ENCODE measurements around the gene NLK. TPM values are rescaled to one million over a fixed set of nuclear protein-coding genes. Genes with fewer than 3 reads are reported as not detected.
"Not testable (repeated sequence)": the region's sequence is repeated elsewhere in the genome, so short reads cannot be mapped to it uniquely, and the experiment has no call there.

Gene NLK
- total RNA-seq, 1 experiment from 2014 or later = 40.3 TPM

DNA sequence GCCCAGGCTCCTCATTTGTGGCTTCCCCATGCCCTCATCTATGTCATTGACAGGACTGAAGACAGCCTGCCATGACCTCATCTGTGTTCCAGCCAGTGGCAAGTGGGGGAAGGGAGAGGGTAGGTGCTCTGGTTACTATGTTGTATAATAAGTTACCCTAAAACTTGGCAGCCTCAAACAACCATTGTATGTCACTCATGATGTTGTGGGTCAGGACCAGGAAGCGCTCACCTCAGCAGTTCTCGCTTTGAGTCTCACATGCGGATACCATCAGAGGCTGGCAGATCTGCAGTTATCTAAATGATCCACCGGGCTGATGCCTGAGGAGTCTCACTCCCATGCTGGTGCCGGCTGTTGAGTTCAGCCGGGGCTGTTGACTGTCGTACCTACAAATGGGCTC, 187.5 kb downstream of the NLK start:
- Mint-ChIP-seq H3K4me3 (no peak overlapping the region), H3K4me1 (peaks cover 41% of the 10 kb centered on the region), H3K36me3 (peaks cover 4% of the 10 kb centered on the region; the same call in 1 of the 2 replicates), H3K27ac (no peak overlapping the region), H3K27me3 (ENCODE audit: low read depth) (peaks cover 4% of the 10 kb centered on the region; the same call in 1 of the 2 replicates), H3K9me3 (no peaks in the 10 kb centered on the region)
- TF ChIP-seq MYBL2 (CRISPR knock-in tag; IDR thresholded peaks at IDR 0.05) = no peak
- no peak for ATAC-seq
- POLR2A ChIA-PET = no interaction called here
- no peak for DNase-seq (ENCODE audit: low spot score)
- CTCF ChIA-PET = interaction anchor here (0.6 to 5.9 kb wide), 6 partner anchors 9 to 310 kb away, joined by 3 to 45 read pairs (median 4); partner anchors contain the start of gene TMEM97

DNA sequence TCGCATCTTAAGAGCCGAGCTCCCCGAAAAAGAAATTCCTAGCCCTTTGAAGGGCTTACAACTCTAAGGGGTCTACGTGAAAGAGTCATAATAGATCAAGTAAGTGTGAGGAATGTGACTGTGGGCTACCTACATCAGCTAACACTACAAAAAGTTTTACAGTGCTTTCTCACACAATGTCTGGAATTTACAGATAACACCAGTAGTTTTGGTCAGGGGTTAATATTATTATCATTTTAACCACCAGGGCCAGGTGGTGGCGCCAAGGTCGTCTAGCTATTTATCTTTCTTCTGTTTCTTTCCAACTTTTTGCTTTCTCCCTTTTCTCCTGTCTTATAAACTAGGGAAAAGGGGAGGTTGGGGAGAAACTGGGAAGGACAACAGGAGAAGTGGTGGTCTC, 188.1 kb downstream of the NLK start:
- DNase-seq (ENCODE audit: low spot score); H3K36me3 Mint-ChIP-seq; H3K9me3 Mint-ChIP-seq; H3K4me3 Mint-ChIP-seq; ATAC-seq; POLR2A ChIA-PET; H3K27me3 Mint-ChIP-seq (ENCODE audit: low read depth); H3K27ac Mint-ChIP-seq: not testable (repeated sequence)
- CTCF ChIA-PET = interaction anchor here (0.6 to 5.9 kb wide), 8 partner anchors 9 to 576 kb away, joined by 3 to 45 read pairs (median 3); partner anchors contain the start of gene TMEM97
- H3K4me1 Mint-ChIP-seq = peaks cover 46% of the 10 kb centered on the region

DNA sequence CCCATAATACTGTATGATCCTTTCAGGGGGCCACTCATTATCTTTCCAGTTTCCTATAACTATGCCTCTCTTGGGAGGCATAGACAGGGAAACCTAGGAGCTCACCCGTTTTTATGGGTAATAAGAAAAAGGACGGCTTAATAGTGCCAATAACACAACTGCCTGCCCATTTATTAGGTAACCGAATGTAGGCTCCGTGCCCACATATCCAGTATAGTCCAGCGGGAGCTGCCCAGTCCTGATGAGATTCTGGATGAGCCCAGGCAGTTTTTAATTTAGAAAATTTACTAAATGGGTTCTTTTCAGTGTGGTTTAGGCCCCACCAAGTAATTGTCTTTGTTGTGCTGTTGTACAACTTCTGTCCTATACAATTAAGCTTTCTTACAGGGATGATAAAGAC, 189.1 kb downstream of the NLK start:
- H3K27ac Mint-ChIP-seq; POLR2A ChIA-PET; H3K9me3 Mint-ChIP-seq; H3K36me3 Mint-ChIP-seq; DNase-seq (ENCODE audit: low spot score); H3K4me3 Mint-ChIP-seq; ATAC-seq; H3K27me3 Mint-ChIP-seq (ENCODE audit: low read depth): not testable (repeated sequence)
- CTCF ChIA-PET = interaction anchor here (0.5 to 5.9 kb wide), 6 partner anchors 16 to 939 kb away, joined by 3 to 45 read pairs (median 4); no protein-coding TSS in a partner anchor
- peaks cover 48% of the 10 kb centered on the region for H3K4me1 Mint-ChIP-seq

DNA sequence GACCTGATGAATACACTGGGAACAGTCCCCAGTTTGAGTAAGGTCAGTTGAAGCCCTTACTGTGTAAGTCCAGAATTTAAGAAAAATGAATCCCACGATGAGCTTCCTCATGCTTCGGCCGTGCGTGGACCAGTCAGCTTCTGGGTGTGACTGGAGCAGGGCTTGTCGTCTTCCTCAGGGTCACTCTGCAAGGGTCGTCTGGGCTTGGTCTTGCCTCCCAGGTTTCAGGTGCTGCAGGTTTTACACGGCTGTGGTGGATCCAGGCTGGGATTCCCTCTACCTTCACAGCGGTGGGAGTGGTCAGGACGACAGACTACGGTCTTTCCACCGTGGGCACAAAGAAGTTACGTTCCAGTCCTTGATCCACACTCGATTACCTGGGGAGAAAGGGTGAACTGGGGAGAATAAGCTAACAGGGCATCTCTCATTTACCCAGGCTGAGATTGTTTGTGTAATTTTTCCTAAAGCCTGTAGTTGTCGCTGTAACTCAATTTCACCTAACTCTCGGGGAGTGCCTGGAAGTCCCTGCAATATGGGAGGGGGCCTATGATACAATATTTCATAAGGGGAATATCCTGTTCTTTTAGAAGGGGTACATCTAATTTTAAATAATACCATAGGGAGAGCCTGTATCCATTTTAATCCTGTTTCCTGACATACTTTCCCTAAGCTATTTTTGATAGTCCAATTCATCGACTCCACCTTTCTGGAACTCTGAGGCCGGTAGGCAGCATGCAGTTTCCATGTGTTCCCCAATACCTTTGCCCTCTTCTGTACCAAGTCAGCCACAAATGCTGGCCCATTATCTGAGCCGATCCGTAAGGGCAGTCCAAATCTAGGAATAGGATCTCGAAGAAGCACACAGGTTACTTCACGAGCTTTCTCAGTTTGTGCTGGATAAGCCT, 190.7 kb downstream of the NLK start:
- DNase-seq (ENCODE audit: low spot score); POLR2A ChIA-PET; H3K4me3 Mint-ChIP-seq; H3K27me3 Mint-ChIP-seq (ENCODE audit: low read depth); ATAC-seq; H3K9me3 Mint-ChIP-seq; H3K36me3 Mint-ChIP-seq: not testable (repeated sequence)
- Mint-ChIP-seq H3K4me1 (peaks cover 58% of the 10 kb centered on the region), H3K27ac (peak overlapping the region; percentile 71)
- TF ChIP-seq, protein P1, sequence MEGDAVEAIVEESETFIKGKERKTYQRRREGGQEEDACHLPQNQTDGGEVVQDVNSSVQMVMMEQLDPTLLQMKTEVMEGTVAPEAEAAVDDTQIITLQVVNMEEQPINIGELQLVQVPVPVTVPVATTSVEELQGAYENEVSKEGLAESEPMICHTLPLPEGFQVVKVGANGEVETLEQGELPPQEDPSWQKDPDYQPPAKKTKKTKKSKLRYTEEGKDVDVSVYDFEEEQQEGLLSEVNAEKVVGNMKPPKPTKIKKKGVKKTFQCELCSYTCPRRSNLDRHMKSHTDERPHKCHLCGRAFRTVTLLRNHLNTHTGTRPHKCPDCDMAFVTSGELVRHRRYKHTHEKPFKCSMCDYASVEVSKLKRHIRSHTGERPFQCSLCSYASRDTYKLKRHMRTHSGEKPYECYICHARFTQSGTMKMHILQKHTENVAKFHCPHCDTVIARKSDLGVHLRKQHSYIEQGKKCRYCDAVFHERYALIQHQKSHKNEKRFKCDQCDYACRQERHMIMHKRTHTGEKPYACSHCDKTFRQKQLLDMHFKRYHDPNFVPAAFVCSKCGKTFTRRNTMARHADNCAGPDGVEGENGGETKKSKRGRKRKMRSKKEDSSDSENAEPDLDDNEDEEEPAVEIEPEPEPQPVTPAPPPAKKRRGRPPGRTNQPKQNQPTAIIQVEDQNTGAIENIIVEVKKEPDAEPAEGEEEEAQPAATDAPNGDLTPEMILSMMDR (IDR thresholded peaks at IDR 0.05) = peak; percentile 42; the same call in 1 of the 2 replicates
- CTCF ChIA-PET = interaction anchor here (0.6 to 5.0 kb wide), 14 partner anchors 12 to 339 kb away, joined by 3 to 32 read pairs (median 4); no protein-coding TSS in a partner anchor

DNA sequence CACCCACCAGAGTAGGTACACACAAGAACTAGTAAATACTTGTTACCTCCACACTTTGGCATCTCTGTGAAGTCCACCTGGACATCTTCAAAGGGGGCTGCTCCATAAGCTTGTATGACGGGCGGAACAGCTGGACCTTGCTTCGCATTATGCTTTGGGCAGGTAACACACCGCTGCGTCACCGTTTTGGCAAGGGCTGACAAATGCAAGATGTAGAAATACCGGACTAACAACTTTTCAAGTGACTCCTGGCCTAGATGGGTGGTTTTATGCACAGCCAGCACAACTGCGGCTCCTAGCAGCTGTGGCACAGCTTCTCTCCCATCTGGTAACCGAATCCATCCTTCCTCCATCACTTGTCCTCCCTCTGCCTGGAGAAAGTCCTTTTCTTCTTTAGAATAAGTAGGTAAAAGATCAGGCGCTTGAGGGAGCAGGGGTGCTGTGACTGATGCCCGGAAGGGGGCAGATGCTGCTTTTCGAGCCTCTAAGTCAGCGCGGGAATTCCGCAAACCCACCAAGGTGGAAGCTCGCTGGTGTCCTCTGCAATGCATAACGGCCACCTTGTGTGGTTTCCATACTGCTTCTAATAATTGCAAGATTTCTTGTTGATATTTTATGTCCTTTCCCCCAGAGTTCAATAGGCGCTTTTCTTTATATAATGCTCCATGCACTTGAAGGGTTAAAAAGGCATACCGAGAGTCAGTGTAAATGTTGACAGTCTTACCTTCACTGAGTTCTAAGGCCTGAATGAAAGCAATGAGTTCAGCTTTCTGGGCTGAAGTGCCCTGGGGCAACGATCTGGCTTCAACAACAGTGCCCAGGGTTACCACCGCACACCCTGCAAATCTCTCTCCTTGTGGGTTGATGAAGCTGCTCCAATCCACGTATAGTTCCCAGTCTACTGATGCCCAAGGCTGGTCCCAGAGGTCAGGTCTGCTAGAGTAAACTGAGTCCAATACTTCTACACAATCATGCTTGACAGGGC, 191.7 kb downstream of the NLK start:
- H3K4me3 Mint-ChIP-seq; H3K27me3 Mint-ChIP-seq (ENCODE audit: low read depth); H3K36me3 Mint-ChIP-seq; H3K27ac Mint-ChIP-seq; POLR2A ChIA-PET; H3K9me3 Mint-ChIP-seq; ATAC-seq: not testable (repeated sequence)
- CTCF ChIA-PET = interaction anchor here (0.6 to 5.0 kb wide), 14 partner anchors 9 to 340 kb away, joined by 3 to 32 read pairs (median 4); no protein-coding TSS in a partner anchor
- DNase-seq (ENCODE audit: low spot score) = peak; percentile 38
- H3K4me1 Mint-ChIP-seq = peaks cover 53% of the 10 kb centered on the region

DNA sequence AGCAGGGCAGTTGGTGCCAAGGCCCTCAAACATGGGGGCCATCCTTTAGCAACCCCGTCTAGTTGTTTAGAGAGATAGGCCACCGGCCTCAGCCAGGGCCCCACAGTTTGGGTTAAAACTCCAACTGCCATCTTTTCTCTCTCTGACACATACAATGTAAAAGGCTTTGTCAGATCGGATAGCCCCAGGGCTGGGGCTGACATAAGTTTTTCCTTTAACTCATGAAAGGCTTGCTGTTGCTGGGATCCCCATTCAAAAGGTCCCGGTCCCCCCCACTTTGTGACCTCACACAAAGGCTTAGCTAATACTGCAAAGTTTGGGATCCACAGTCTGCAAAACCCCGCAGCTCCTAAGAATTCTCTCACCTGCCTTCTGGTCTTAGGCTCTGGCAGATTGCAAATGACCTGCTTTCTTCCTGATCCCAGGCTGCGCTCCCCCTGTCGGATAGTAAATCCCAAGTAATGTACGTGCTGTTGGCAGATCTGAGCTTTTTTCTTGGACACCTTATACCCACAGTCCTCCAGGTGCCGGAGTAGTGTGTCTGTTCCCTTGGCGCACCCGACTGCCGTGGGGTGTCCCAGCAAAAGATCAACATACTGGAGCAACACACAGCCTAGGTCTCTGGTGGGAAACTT, 192.7 kb downstream of the NLK start:
- DNase-seq (ENCODE audit: low spot score); H3K4me3 Mint-ChIP-seq; POLR2A ChIA-PET; H3K27me3 Mint-ChIP-seq (ENCODE audit: low read depth); H3K27ac Mint-ChIP-seq; H3K36me3 Mint-ChIP-seq; ATAC-seq; H3K9me3 Mint-ChIP-seq: not testable (repeated sequence)
- CTCF ChIA-PET = interaction anchor here (0.9 to 5.0 kb wide), 5 partner anchors 8 to 182 kb away, joined by 3 to 32 read pairs (median 5); no protein-coding TSS in a partner anchor
- H3K4me1 Mint-ChIP-seq = peaks cover 45% of the 10 kb centered on the region

DNA sequence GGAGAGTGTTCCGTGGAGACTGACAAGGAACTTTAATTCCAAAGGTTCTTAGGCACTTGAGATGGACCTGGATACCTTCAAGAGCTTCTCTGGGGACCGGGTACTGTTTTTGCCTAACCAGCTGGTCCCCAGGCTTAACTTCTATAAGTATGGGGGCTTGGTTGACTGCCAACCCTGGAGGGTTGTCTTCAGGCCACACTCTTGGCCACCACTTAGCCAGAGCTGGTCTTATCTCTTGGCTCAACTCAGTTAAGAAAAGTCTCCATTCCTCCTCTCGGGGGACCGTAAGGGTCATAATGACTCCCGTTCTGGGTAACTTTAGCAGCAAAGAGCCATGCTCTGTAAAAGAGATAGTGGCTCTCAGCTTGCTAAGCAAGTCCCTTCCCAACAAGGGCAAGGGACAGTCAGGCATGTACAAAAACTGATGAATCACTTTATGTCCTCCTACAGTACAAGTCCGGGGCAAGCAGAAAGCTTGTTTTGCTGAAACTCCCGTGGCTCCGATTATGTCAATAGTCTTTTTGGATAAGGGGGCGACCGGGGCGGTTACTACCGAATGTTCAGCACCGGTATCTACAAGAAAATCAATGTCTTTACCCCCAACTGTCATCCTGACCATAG, 193.7 kb downstream of the NLK start:
- H3K27ac Mint-ChIP-seq; ATAC-seq; H3K27me3 Mint-ChIP-seq (ENCODE audit: low read depth); H3K4me3 Mint-ChIP-seq; H3K9me3 Mint-ChIP-seq; H3K36me3 Mint-ChIP-seq; POLR2A ChIA-PET; DNase-seq (ENCODE audit: low spot score): not testable (repeated sequence)
- peaks cover 37% of the 10 kb centered on the region for H3K4me1 Mint-ChIP-seq
- CTCF ChIA-PET = interaction anchor here (0.9 to 5.0 kb wide), 5 partner anchors 8 to 181 kb away, joined by 4 to 32 read pairs (median 7); no protein-coding TSS in a partner anchor

DNA sequence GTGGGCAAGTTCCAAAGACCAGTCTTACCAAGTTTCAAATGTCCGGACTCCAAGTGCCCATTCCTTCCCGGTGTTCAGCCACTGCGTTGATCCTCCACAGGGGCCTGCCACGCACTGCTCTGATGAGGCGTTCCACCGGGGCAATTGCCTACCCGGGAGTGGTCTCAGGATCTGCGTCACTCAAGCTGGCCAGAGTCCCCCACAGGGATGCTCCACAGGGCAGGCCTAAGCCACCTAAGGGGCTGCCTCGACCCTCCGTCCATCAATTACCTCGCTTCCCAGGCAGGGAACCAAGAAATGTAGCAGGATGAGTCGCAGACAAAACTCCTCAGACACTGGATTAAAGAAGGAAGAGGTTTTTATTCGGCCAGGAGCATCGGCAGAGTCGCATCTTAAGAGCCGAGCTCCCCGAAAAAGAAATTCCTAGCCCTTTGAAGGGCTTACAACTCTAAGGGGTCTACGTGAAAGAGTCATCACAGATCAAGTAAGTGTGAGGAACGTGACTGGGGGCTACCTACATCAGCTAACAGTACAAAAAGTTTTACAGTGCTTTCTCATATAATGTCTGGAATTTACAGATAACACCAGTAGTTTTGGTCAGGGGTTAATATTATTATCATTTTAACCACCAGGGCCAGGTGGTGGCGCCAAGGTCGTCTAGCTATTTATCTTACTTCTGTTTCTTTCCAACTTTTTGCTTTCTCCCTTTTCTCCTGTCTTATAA, 196.2 kb downstream of the NLK start:
- CTCF ChIA-PET = interaction anchor here (1.1 to 1.8 kb wide), 3 partner anchors 9 to 13 kb away, joined by 3 to 4 read pairs (median 3); no protein-coding TSS in a partner anchor
- H3K27me3 Mint-ChIP-seq (ENCODE audit: low read depth); H3K4me3 Mint-ChIP-seq; H3K27ac Mint-ChIP-seq; POLR2A ChIA-PET; ATAC-seq; H3K36me3 Mint-ChIP-seq; H3K9me3 Mint-ChIP-seq; DNase-seq (ENCODE audit: low spot score): not testable (repeated sequence)
- H3K4me1 Mint-ChIP-seq = peaks cover 30% of the 10 kb centered on the region
